SK-N-SH (cell line): ENCODE measurements around the gene TUFT1.

Experiments
- NRF1 ChIP-seq: IDR thresholded peaks from 2 replicates; pipeline ENCODE4 v1.6.1; 2012; ENCODE audit warnings: low read depth, mild to moderate bottlenecking, low read length
- POLR2AphosphoS5 ChIP-seq: IDR thresholded peaks from 2 replicates; pipeline ENCODE4 v1.6.1; 2012; ENCODE audit warnings: low read depth, low read length
- RAD21 ChIP-seq: IDR thresholded peaks from 2 replicates; pipeline ENCODE4 v1.6.1; 2012; ENCODE audit warnings: mild to moderate bottlenecking, low read length
- TF ChIP-seq, protein P1 (sequence below): IDR thresholded peaks from 2 replicates; pipeline ENCODE4 v1.4.0; 2012; ENCODE audit warnings: low read depth

DNA sequence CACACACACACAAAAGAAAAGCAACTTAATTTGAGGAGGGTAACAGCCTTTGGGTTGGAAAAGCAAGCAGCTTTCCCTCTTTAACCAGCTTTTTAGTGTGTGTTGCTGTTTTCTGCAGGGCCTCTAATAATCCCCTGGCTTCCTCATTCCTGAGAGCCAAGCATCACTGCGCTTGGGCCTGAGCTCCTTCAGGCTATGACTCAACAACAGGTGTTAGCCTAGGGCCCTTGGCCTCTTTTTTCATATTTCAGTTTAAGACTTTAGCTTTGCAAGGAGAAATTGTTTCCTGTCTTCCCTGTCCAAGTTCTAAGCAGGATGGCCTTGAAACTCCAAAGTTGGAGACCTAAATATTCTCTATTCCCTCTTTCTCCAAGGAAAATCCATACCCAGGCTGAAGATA lies 45.5 kb downstream of the TUFT1 start:
- TF ChIP-seq NRF1: no peak
- TF ChIP-seq, protein P1, sequence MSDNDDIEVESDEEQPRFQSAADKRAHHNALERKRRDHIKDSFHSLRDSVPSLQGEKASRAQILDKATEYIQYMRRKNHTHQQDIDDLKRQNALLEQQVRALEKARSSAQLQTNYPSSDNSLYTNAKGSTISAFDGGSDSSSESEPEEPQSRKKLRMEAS: no peak
- no peak for TF ChIP-seq POLR2AphosphoS5
- TF ChIP-seq RAD21: no peak
